ENCODE data around the gene UBAC1. TPM values are rescaled to one million over a fixed set of nuclear protein-coding genes. Genes with fewer than 3 reads are reported as not detected.
A peak's percentile ranks its signal among the peaks of the same experiment; 100 is the strongest.

UBAC1 gene
- total and polyA plus RNA-seq, 9 of the 15 experiments (the other 6 are each of a cell fraction or from before 2014, with no cell fraction given), result 94.0 to 399 (median 228) TPM

DNA sequence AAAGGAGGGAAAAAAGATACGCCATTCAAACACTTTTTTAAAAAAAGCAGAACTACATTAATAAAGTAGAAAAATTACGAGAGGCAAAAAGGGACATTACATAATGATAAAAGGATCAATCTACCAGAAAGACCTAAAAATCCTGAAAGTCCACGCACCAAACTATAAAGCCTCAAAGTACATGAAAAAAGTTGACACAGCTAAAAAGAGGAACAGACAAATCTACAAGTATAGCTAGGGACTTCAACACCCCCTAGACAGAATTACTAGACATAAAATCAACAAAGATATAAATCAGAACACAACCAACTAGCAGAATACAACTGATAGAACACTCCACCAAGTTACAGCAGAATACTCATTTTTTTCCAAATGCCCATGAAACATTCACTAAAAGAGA lies 65.0 kb downstream of the UBAC1 start (continued):
- TF ChIP-seq, protein P1, sequence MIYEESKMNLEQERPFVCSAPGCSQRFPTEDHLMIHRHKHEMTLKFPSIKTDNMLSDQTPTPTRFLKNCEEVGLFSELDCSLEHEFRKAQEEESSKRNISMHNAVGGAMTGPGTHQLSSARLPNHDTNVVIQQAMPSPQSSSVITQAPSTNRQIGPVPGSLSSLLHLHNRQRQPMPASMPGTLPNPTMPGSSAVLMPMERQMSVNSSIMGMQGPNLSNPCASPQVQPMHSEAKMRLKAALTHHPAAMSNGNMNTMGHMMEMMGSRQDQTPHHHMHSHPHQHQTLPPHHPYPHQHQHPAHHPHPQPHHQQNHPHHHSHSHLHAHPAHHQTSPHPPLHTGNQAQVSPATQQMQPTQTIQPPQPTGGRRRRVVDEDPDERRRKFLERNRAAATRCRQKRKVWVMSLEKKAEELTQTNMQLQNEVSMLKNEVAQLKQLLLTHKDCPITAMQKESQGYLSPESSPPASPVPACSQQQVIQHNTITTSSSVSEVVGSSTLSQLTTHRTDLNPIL (CRISPR knock-in tag; IDR thresholded peaks at IDR 0.05), result no peak
- no peak for TF ChIP-seq KLF10 (CRISPR knock-in tag; IDR thresholded peaks at IDR 0.05)
- peak; percentile 57; the same call in 1 of the 2 replicates for TF ChIP-seq SPI1 (IDR thresholded peaks at IDR 0.05; ENCODE audit: borderline replicate concordance, low read depth, low read length)
- TF ChIP-seq MCM2 (IDR thresholded peaks at IDR 0.05; ENCODE audit: low read depth), result no peak
- TF ChIP-seq NR2C1 (IDR thresholded peaks at IDR 0.05), result peak; percentile 17; the same call in 1 of the 2 replicates
- no peak for TF ChIP-seq NR2C1 (tag; IDR thresholded peaks at IDR 0.05)

DNA sequence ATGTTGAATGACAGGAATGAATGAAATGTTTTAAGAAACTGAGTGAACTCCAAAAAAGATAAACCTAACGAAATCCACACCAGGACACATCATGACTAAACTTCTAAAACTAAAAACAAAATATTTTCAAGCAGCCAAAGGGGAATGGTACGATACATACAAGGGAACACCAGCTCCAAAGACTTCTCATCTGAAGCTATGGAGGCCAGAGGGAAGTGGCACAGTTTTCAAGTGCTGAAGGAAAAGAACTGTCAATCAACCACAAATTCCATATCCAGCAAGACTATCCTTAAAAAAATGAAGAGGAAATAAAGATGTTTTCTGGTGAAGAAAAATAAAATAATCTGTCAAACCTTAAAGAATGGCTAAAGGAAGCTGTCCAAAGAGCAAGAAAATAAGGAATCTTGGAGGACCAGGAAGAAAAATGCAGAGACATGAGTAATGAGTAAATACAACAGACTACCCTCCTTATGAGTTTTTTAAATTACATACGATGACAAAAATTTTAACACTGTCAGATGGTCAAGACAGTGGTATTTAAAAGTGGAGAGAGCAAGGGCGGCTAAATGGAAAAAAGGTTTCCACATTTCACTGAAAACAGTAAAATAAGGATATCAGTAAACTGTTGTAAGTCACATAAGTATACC lies 65.8 kb downstream of the UBAC1 start:
- BruUV-seq (replicated peaks), result no TSS peak
- TF ChIP-seq SPI1 (IDR thresholded peaks at IDR 0.05; ENCODE audit: borderline replicate concordance, low read depth, low read length), result 0 out of 2 replicates have a peak, but pooled peaks have one; percentile 4
- TF ChIP-seq, protein P2, sequence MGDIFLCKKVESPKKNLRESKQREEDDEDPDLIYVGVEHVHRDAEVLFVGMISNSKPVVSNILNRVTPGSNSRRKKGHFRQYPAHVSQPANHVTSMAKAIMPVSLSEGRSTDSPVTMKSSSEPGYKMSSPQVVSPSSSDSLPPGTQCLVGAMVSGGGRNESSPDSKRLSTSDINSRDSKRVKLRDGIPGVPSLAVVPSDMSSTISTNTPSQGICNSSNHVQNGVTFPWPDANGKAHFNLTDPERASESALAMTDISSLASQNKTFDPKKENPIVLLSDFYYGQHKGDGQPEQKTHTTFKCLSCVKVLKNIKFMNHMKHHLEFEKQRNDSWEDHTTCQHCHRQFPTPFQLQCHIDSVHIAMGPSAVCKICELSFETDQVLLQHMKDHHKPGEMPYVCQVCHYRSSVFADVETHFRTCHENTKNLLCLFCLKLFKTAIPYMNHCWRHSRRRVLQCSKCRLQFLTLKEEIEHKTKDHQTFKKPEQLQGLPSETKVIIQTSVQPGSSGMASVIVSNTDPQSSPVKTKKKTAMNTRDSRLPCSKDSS (IDR thresholded peaks at IDR 0.05; ENCODE audit: low read depth, partially characterized antibody), result peak; percentile 86
- TF ChIP-seq, protein P3, sequence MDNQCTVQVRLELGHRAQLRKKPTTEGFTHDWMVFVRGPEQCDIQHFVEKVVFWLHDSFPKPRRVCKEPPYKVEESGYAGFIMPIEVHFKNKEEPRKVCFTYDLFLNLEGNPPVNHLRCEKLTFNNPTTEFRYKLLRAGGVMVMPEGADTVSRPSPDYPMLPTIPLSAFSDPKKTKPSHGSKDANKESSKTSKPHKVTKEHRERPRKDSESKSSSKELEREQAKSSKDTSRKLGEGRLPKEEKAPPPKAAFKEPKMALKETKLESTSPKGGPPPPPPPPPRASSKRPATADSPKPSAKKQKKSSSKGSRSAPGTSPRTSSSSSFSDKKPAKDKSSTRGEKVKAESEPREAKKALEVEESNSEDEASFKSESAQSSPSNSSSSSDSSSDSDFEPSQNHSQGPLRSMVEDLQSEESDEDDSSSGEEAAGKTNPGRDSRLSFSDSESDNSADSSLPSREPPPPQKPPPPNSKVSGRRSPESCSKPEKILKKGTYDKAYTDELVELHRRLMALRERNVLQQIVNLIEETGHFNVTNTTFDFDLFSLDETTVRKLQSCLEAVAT (IDR thresholded peaks at IDR 0.05), result peak in 1 of 2 experiments; percentile 19; a peak in 1 of 4 replicates
- TF ChIP-seq CTBP1 (IDR thresholded peaks at IDR 0.05; ENCODE audit: borderline replicate concordance), result no peak
- TF ChIP-seq EHMT2 (IDR thresholded peaks at IDR 0.05), result peak; percentile 62; the same call in 1 of the 2 replicates
- TF ChIP-seq RBM17 (IDR thresholded peaks at IDR 0.05; ENCODE audit: borderline replicate concordance, low read depth, low read length), result no peak
- TF ChIP-seq NUFIP1 (IDR thresholded peaks at IDR 0.05; ENCODE audit: partially characterized antibody), result no peak

More for the DNA sequence above, 65.8 kb downstream of the UBAC1 start:
- intact Hi-C loops (cut with micrococcal nuclease) (no loop called here), in situ Hi-C loops (cut with MboI) (no loop called here)
- no peak overlapping the region for H2AFZ ChIP-seq (ENCODE audit: low read depth, low read length)
- H3K4me2 ChIP-seq (ENCODE audit: insufficient read depth, low read length), result no peak overlapping the region
- H3K36me3 ChIP-seq (ENCODE audit: control insufficient read depth, insufficient read depth, low read length), result peaks cover 6% of the 10 kb centered on the region; the same call in 2 of the 3 replicates
- ATAC-seq (peak; percentile 40; the same call in 1 of the 3 replicates), DNase-seq (ENCODE audit: extremely low read depth in 1 of 4, low spot score in 3 of 4) (no peak), FAIRE-seq (no peak)
- ChIA-PET POLR2A (interaction anchor here (1.0 kb wide), 1 partner anchor 11 kb away, joined by 3 read pairs; no protein-coding TSS in a partner anchor), CTCF (ENCODE audit: low intra/inter-chr PET ratio) (no interaction called here)
- no peaks in the 10 kb centered on the region for H3K9me1 ChIP-seq (ENCODE audit: control insufficient read depth, insufficient read depth, low read length)
- H3K27ac ChIP-seq (ENCODE audit: extremely low read depth, low read depth, low read length), result no peak overlapping the region
- no peaks in the 10 kb centered on the region for H3K27me3 ChIP-seq (ENCODE audit: control insufficient read depth in 2 of 2, insufficient read depth in 2 of 2, low read length in 2 of 2)
- H3K79me2 ChIP-seq (ENCODE audit: control insufficient read depth, insufficient read depth, low read length), result peaks cover 98% of the 10 kb centered on the region
- peaks cover 21 to 22% of the 10 kb centered on the region in 2 experiments; a peak in 4 of 5 replicates for H3K4me1 ChIP-seq (replicated peaks in 1 of 2; ENCODE audit: control insufficient read depth in 2 of 2, insufficient read depth in 2 of 2, low read length in 2 of 2)
- H3K9me3 ChIP-seq (replicated peaks; ENCODE audit: control insufficient read depth, insufficient read depth, low read depth, low read length), result 0 out of 2 replicates have a peak, but pooled peaks cover 2% of the 10 kb centered on the region
- WGBS (ENCODE audit: insufficient coverage, low coverage, missing lambda C conversion rate), result 78% methylated on average over 4 of the region's 4 CpGs
- H3K4me3 ChIP-seq, result no peak overlapping the region
- no peak overlapping the region for H3K9ac ChIP-seq (ENCODE audit: insufficient read depth in 1 of 2, low read depth in 2 of 2, low read length in 2 of 2)
- H4K20me1 ChIP-seq (replicated peaks; ENCODE audit: control insufficient read depth, insufficient read depth, low read length), result peaks cover 14% of the 10 kb centered on the region; the same call in 1 of the 2 replicates
